ENCODE measurements around the gene NAP1L4. TPM values are rescaled to one million over a fixed set of nuclear protein-coding genes. Genes with fewer than 3 reads are reported as not detected.

Gene NAP1L4
- total and polyA plus RNA-seq, 2 of the 8 experiments (the other 6 are each of a cell fraction or from before 2014, with no cell fraction given), result 75.8 to 194 TPM

- Histone ChIP-seq H3K56ac (replicated peaks; ENCODE audit: insufficient read length, low read depth, low read length) (no peak overlapping the region), H3K79me1 (ENCODE audit: low read depth, low read length) (no peaks in the 10 kb centered on the region), H2AFZ (ENCODE audit: low read length) (no peak overlapping the region), H2AK5ac (ENCODE audit: low read depth, low read length) (no peak overlapping the region), H2BK12ac (ENCODE audit: low read depth, low read length) (no peak overlapping the region), H3K9me3 (ENCODE audit: insufficient read depth in 2 of 2, low read depth in 1 of 2, low read length in 1 of 2) (no peaks in the 10 kb centered on the region), H2BK20ac (ENCODE audit: low read length) (no peak overlapping the region), H4K91ac (replicated peaks; ENCODE audit: insufficient read length, low read length) (no peak overlapping the region), H3K4me2 (ENCODE audit: insufficient read depth in 1 of 2, low read depth in 2 of 2, low read length in 2 of 2) (no peak overlapping the region), H2BK15ac (ENCODE audit: low read length) (no peak overlapping the region), H3K36me3 (ENCODE audit: control insufficient read depth in 2 of 4, insufficient read depth in 4 of 4, low read length in 3 of 4) (no peaks in the 10 kb centered on the region), H4K8ac (ENCODE audit: extremely low read depth, insufficient read depth, low read length) (no peak overlapping the region), H3K27ac (ENCODE audit: low read depth, low read length) (no peak overlapping the region), H4K20me1 (replicated peaks in 1 of 2; ENCODE audit: control insufficient read depth in 1 of 2, insufficient read depth in 2 of 2, low read length in 2 of 2) (peaks cover 4 to 9% of the 10 kb centered on the region in 2 experiments), H2BK120ac (replicated peaks; ENCODE audit: low read depth, low read length) (no peak overlapping the region), H4K5ac (ENCODE audit: insufficient read length, low read depth, low read length) (no peak overlapping the region), H3K79me2 (ENCODE audit: control insufficient read depth in 1 of 2, insufficient read depth in 2 of 2, low read length in 2 of 2) (no peaks in the 10 kb centered on the region), H2BK5ac (ENCODE audit: low read depth, low read length) (no peak overlapping the region), H3K4ac (replicated peaks; ENCODE audit: insufficient read length, low read depth, low read length) (no peak overlapping the region), H3K9ac (replicated peaks in 1 of 4; ENCODE audit: extremely low read depth in 1 of 4, low read depth in 3 of 4, low read length in 3 of 4) (no peak overlapping the region), H3K27me3 (replicated peaks in 1 of 4; ENCODE audit: control insufficient read depth in 3 of 4, extremely low read depth in 1 of 4, insufficient read depth in 3 of 4, low read length in 3 of 4) (peaks cover 25 to 41% (median 36%) of the 10 kb centered on the region in 4 experiments), H3K23me2 (ENCODE audit: low read depth, low read length) (peaks cover 8% of the 10 kb centered on the region; the same call in 1 of the 2 replicates), H3K14ac (ENCODE audit: insufficient read length) (no peak overlapping the region), H3K23ac (ENCODE audit: insufficient read length) (no peak overlapping the region), H3K18ac (ENCODE audit: extremely low read depth, low read length) (no peak overlapping the region), H3K4me3 (ENCODE audit: extremely low read depth in 1 of 4, insufficient read depth in 2 of 4, low read depth in 3 of 4, low read length in 4 of 4) (no peak overlapping the region), H3K4me1 (replicated peaks in 1 of 4; ENCODE audit: control insufficient read depth in 3 of 4, insufficient read depth in 4 of 4, low read length in 3 of 4) (peaks cover 0 to 7% (median 2%) of the 10 kb centered on the region in 4 experiments; a peak in 6 of 7 replicates)
- DNase-seq (ENCODE audit: low read depth in 1 of 2, low spot score in 2 of 2), result no peak
- WGBS, 2 experiments (ENCODE audit: extremely low coverage in 1 of 2, insufficient coverage in 1 of 2, insufficient read length in 1 of 2, insufficient replicate concordance in 2 of 2, low coverage in 1 of 2, low lambda C conversion rate in 2 of 2, missing lambda C conversion rate in 1 of 2), result 91% methylated on average over 30 of the region's 30 CpGs; no CpG with 5 or more reads in 1 of the 2 experiments
- POLR2A ChIA-PET (ENCODE audit: partially characterized antibody), result interaction anchor here (1.3 kb wide), 1 partner anchor 33 kb away, joined by 4 read pairs; no protein-coding TSS in a partner anchor
- FAIRE-seq, result no peak
- CTCF ChIA-PET (ENCODE audit: partially characterized antibody), result interaction anchor here (0.9 to 9.4 kb wide), 6 partner anchors 10 to 504 kb away, joined by 3 to 129 read pairs (median 4); partner anchors contain the start of gene CDKN1C
- TF ChIP-seq ATF2 (IDR thresholded peaks at IDR 0.05; ENCODE audit: low read length) (no peak), CBX5 (IDR thresholded peaks at IDR 0.05; ENCODE audit: low read depth, low read length) (no peak), BRCA1 (IDR thresholded peaks at IDR 0.05; ENCODE audit: low read depth, low read length) (no peak), GTF2F1 (IDR thresholded peaks at IDR 0.05; ENCODE audit: borderline replicate concordance, low read depth, low read length) (no peak), RFX5 (IDR thresholded peaks at IDR 0.05; ENCODE audit: borderline replicate concordance, low read depth, low read length) (no peak), SRF (IDR thresholded peaks at IDR 0.05; ENCODE audit: low read depth, low read length) (no peak), POLR2A (IDR thresholded peaks at IDR 0.05; ENCODE audit: control extremely low read depth in 1 of 2, low read depth in 2 of 2, low read length in 2 of 2) (no peak), ASH2L (IDR thresholded peaks at IDR 0.05; ENCODE audit: low read length) (no peak), ATF3 (IDR thresholded peaks at IDR 0.05; ENCODE audit: insufficient read depth, low read depth, low read length) (no peak), SIN3A (conservative IDR thresholded peaks at IDR 0.05 in 1 of 2, IDR thresholded peaks at IDR 0.05 in 1 of 2; ENCODE audit: low read depth in 1 of 2, low read length in 2 of 2) (no peak)
Observed at GRCh38 chr11:2924821-2925675, 67.1 kb downstream of the NAP1L4 start.

Measured in H1 (cell line).